PC-9 (cell line): ENCODE measurements around the gene TAMALIN.

Experiments used
- CTCF ChIP-seq: fragments of 200-600 bp; sonication (generic); conservative IDR thresholded peaks from 2 replicates; pipeline ENCODE4 v1.6.1; 2017; ENCODE audit warnings: mixed run types, antibody characterized with exemption, mild to moderate bottlenecking, moderate library complexity
- EZH2 ChIP-seq: fragments of 200-600 bp; sonication (generic); IDR thresholded peaks from 2 replicates; pipeline ENCODE4 v1.8.0; 2017; ENCODE audit warnings: antibody characterized with exemption, low read depth

GRCh38 chr12:52035190-52035589 is 28.4 kb downstream of the TAMALIN start:
- no peak for TF ChIP-seq CTCF
- TF ChIP-seq EZH2, result no peak
